Common myeloid progenitor, CD34-positive (primary cell): Measurements from ENCODE around the gene STPG4.

Experiments
- CTCF ChIA-PET: fragments of 350-600 bp; sonication (Branson Sonifier 250); formaldehyde crosslinking; loops from one replicate; lab custom pipeline; 2021; ENCODE audit warnings: antibody characterized with exemption; lab: Charles Lee
- POLR2A ChIA-PET: fragments of 350-600 bp; sonication (Branson Sonifier 250); formaldehyde crosslinking; loops from one replicate; lab custom pipeline; 2021; ENCODE audit warnings: antibody characterized with exemption; lab: Charles Lee
- DNase-seq, 3 donors: peaks; one replicate each; pipeline versions ENCODE4 v3.0.0 to v3.0.0-alpha.2; 2013
- H3K27ac ChIP-seq, 2 experiments: 1 replicate in 1 of 2; 2 replicates in 1 of 2; pipeline ENCODE4 v1.7.0; 2013; ENCODE audit warnings: inconsistent platforms in 2 of 2, low read length in 2 of 2, mild to moderate bottlenecking in 2 of 2, low read depth in 1 of 2, moderate library complexity in 1 of 2; ENCODE audit not compliant: severe bottlenecking in 2 of 2, insufficient read depth in 1 of 2, poor library complexity in 1 of 2
- H3K27me3 ChIP-seq, 5 experiments: replicated peaks in 2 of 5; 1 replicate in 3 of 5; 2 replicates in 2 of 5; pipeline versions ENCODE4 v1.6.1 to v1.7.0; 2013; ENCODE audit warnings: low read length in 4 of 5, mild to moderate bottlenecking in 2 of 5, moderate library complexity in 2 of 5, inconsistent platforms in 1 of 5; ENCODE audit not compliant: insufficient read depth in 5 of 5, control insufficient read depth in 4 of 5
- H3K36me3 ChIP-seq, 4 experiments: 1 replicate in 2 of 4; 2 replicates in 2 of 4; pipeline versions ENCODE4 v1.6.1 to v1.7.0; 2013; ENCODE audit warnings: low read length in 3 of 4, control low read depth in 1 of 4, mild to moderate bottlenecking in 1 of 4; ENCODE audit not compliant: control insufficient read depth in 4 of 4, insufficient read depth in 4 of 4
- H3K4me1 ChIP-seq, 4 experiments: 1 replicate in 3 of 4; 2 replicates in 1 of 4; pipeline versions ENCODE4 v1.6.1 to v1.7.1; 2013; ENCODE audit warnings: low read length in 3 of 4, mild to moderate bottlenecking in 3 of 4, control low read depth in 1 of 4, inconsistent platforms in 1 of 4, moderate library complexity in 1 of 4; ENCODE audit not compliant: control insufficient read depth in 4 of 4, insufficient read depth in 4 of 4; ENCODE audit errors: control extremely low read depth in 1 of 4
- H3K4me3 ChIP-seq, 7 experiments: 1 replicate in 4 of 7; 2 replicates in 3 of 7; pipeline versions ENCODE4 v1.5.1 to v1.7.0; 2013; ENCODE audit warnings: mild to moderate bottlenecking in 7 of 7, low read length in 6 of 7, moderate library complexity in 6 of 7, inconsistent platforms in 2 of 7, low read depth in 2 of 7, control low read depth in 1 of 7; ENCODE audit not compliant: insufficient read depth in 4 of 7, control insufficient read depth in 1 of 7; ENCODE audit errors: extremely low read depth in 1 of 7
- H3K9me3 ChIP-seq, 5 experiments: 1 replicate in 4 of 5; 2 replicates in 1 of 5; pipeline versions ENCODE4 v1.6.1 to v1.7.1; 2013; ENCODE audit warnings: low read length in 4 of 5, mild to moderate bottlenecking in 2 of 5, inconsistent platforms in 1 of 5, low read depth in 1 of 5, moderate library complexity in 1 of 5; ENCODE audit not compliant: control insufficient read depth in 4 of 5, insufficient read depth in 2 of 5; ENCODE audit errors: control extremely low read depth in 1 of 5
- WGBS: methylation state at CpG from one replicate; pipeline ENCODE4 v1.1.5; 2013; ENCODE audit not compliant: insufficient coverage; 5-methylcytosine and 5-hydroxymethylcytosine counted together

STPG4 gene

DNA sequence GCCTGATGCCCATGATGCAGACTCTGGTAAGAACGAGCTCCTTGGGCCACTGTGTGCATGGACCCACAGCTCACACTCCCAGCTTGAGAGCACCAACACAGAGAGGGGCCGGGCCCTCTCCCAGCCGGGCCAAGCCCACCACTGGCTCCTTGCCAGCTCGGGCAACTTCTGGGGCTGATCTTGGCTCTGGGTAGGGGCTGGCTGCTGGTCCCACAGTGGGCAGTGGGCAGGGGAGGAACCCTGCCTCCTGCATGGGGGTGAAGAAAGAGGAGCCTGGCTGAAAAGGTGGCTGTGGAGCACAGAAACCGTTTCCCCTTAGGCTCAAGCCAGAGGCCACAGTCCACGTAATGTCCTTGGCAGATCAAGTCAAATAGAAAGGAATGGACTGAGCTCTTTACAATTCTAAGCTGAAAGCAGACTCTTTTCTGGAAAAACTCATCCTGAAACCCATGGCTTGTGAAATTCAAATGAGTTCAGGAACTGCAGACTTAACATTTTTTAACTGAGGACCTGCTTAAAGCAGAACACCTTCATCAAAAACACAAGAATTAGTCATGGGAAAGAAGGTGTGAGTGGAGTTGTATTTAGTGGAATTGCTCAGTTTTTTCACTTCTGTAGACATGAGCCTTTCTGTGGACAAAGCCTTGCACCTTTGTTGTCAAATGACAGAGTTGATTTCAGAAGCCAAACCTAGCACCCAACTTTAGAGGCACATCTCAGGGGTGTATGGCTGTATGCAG, 104.9 kb downstream of the STPG4 start:
- no peak for DNase-seq
- WGBS, result 100% methylated on average over 3 of the region's 6 CpGs
- H3K27me3 ChIP-seq, result no peaks in the 10 kb centered on the region
- H3K4me1 ChIP-seq, result peaks cover 0 to 2% (median 0%) of the 10 kb centered on the region in 4 experiments
- no peak overlapping the region for H3K27ac ChIP-seq
- ChIA-PET CTCF (interaction anchor here (1.4 to 1.7 kb wide), 2 partner anchors 10 to 273 kb away, joined by 3 to 5 read pairs; no protein-coding TSS in a partner anchor), POLR2A (no interaction called here)
- no peak overlapping the region for H3K4me3 ChIP-seq
- H3K36me3 ChIP-seq, result peaks cover 16 to 92% (median 59%) of the 10 kb centered on the region in 4 experiments
- H3K9me3 ChIP-seq, result no peaks in the 10 kb centered on the region

DNA sequence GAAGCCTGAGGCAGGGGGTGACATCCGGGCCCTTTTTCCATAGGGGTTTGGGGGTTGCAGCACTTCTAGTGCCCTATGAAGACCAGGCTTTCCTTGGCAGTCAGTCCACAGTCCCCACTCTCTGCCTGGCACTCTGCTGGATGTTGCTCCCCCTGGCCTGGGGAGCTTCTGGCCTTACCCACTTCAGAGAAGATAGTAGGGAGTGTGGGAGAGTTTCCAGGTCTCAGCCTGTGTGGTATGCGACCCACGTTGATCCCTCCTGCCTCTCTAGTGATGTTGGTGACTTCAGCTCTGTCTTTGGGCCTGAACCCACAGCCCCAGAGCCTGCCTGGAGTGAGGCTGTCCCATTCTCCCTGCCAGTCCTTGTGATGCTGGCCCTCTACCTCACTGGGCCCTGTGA, 105.6 kb downstream of the STPG4 start:
- Histone ChIP-seq H3K4me3 (no peak overlapping the region), H3K9me3 (no peaks in the 10 kb centered on the region), H3K36me3 (peaks cover 18 to 93% (median 61%) of the 10 kb centered on the region in 4 experiments), H3K27me3 (no peaks in the 10 kb centered on the region), H3K27ac (no peak overlapping the region), H3K4me1 (no peaks in the 10 kb centered on the region)
- 93% methylated on average over 2 of the region's 3 CpGs for WGBS
- ChIA-PET POLR2A (no interaction called here), CTCF (interaction anchor here (1.4 to 1.7 kb wide), 2 partner anchors 9 to 274 kb away, joined by 3 to 5 read pairs; no protein-coding TSS in a partner anchor)
- DNase-seq, result no peak

DNA sequence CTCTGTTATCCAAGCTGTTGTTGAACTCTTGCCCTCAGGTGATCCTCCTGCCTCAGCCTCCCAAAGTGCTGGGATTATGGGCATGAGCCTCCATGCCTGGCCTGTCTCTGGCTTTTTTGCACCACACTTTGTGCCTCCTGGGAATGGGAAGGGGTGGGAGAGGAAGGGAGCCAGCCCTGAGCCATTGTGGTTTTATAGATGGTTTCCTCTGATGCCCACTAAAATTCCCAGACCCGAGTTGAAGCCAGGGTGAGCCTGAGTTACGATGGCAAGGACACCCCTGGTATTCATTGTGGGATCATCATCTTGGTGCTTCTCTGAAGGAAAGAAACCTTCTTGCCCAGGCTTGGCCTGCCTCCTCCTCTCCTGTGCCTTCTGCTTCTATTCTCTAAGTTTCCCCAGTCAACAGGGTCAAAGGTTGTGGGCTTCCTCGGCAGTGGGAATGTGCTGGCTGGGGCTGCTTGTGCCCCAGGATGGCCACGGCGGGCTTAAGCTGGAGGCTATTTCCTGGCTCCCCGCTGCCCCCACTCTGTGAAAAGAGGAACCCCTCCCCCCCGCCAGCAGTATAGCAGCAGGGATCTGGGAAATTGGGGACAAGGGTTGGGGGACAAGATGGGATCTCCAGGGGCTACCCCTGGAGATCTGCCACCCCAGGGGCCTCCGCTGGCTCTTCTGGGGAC, 106.2 kb downstream of the STPG4 start:
- WGBS, result 70% methylated on average over 6 of the region's 8 CpGs
- ChIA-PET CTCF (interaction anchor here (0.8 kb wide), 2 partner anchors 25 to 31 kb away, joined by 3 read pairs; no protein-coding TSS in a partner anchor), POLR2A (interaction anchor here (0.6 kb wide), 1 partner anchor 105 kb away, joined by 8 read pairs; no protein-coding TSS in a partner anchor)
- Histone ChIP-seq H3K27ac (no peak overlapping the region), H3K9me3 (no peaks in the 10 kb centered on the region), H3K27me3 (no peaks in the 10 kb centered on the region), H3K4me3 (no peak overlapping the region), H3K4me1 (no peaks in the 10 kb centered on the region), H3K36me3 (peaks cover 17 to 94% (median 61%) of the 10 kb centered on the region in 4 experiments)
- no peak for DNase-seq

DNA sequence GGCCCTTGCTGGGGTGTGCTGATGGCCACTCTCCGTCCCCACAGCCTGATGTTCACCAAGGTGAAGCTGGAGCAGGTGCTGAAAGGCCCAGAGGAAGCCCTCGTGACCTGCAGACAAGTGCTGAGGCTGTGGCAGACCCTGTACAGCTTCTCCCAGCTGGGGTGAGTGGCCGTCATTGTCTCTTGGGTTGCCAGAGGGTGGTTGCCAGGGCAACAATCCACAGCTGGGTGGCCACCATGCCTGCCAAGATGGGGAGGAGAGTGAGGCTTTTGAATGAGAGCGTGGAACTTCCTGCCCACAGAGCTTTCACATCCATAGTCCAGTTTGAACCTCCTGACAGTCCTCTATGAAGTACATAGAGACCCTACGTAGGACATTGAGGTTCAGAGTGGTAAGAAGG, 108.8 kb downstream of the STPG4 start:
- WGBS, result 90% methylated on average over 4 of the region's 5 CpGs
- CTCF ChIA-PET, result no interaction called here
- H3K4me3 ChIP-seq, result no peak overlapping the region
- H3K36me3 ChIP-seq, result peaks cover 12 to 86% (median 49%) of the 10 kb centered on the region in 4 experiments
- no peaks in the 10 kb centered on the region for H3K27me3 ChIP-seq
- H3K9me3 ChIP-seq, result no peaks in the 10 kb centered on the region
- no peak for DNase-seq
- no peak overlapping the region for H3K27ac ChIP-seq
- POLR2A ChIA-PET, result no interaction called here
- H3K4me1 ChIP-seq, result no peaks in the 10 kb centered on the region

DNA sequence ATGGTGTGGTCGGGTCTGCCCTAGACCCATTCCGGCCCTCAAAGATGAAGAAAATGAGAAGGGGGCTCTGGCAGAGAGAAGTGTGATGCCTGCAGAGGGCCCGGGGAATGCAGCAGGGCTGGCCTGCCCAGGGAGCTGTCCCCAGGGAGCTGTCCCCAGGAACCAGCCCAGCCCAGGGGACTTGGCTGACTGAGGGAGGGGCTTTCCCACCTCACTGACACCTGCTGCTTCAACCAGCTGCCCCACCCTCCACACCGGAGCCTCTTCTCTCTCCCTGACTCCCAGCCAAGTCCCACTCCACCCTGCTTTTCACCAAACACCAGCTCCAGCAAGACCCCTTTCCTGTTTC, 111.2 kb downstream of the STPG4 start:
- POLR2A ChIA-PET, result no interaction called here
- Histone ChIP-seq H3K9me3 (no peaks in the 10 kb centered on the region), H3K27me3 (no peaks in the 10 kb centered on the region), H3K27ac (no peak overlapping the region), H3K36me3 (peaks cover 17 to 82% (median 39%) of the 10 kb centered on the region in 4 experiments), H3K4me3 (no peak overlapping the region), H3K4me1 (peaks cover 0 to 11% (median 8%) of the 10 kb centered on the region in 4 experiments)
- 86% methylated on average over 4 of the region's 4 CpGs for WGBS
- CTCF ChIA-PET, result interaction anchor here (0.5 kb wide), 1 partner anchor 228 kb away, joined by 3 read pairs; no protein-coding TSS in a partner anchor
- no peak for DNase-seq

DNA sequence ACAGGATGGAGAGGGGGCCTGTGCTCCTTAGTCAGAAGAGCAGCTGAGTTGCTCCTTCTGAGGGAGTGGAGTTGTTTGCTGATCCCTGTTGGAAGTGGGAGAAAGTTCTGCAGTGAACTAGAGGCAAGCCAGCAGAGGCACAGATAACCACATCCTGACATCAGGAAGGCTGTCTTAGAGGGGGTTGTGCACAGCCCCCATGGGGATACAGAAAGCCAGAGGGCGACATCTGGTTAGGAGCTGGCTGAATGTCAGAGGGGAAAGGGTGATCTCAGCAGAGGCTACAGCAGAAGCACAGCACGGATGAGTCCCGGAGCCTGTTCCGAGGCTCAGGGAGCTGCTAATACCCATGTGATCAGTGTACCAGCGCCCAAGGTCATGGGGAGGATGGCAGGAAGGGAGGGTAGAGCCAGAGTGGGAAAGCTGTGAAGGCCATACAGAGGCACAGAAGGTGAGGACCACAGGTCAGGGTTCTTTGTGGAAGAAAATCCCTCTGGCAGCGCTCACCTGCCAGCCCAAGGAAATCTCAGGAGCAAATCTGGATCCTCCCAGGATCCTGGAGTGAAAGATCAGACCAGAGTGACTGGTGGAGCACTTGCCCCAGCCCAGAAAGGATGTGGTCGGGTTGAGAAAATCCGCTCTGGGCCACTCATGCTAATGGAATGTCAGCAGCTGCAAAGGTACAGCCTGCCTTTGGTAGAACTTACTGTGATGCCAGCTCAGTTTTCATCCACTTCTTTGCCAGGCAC, 111.8 kb downstream of the STPG4 start:
- H3K27ac ChIP-seq, result no peak overlapping the region
- H3K4me3 ChIP-seq, result no peak overlapping the region
- peaks cover 15 to 81% (median 38%) of the 10 kb centered on the region in 4 experiments for H3K36me3 ChIP-seq
- no peaks in the 10 kb centered on the region for H3K9me3 ChIP-seq
- DNase-seq, result no peak
- POLR2A ChIA-PET, result no interaction called here
- 92% methylated on average over 7 of the region's 8 CpGs for WGBS
- H3K27me3 ChIP-seq, result no peaks in the 10 kb centered on the region
- peaks cover 0 to 14% (median 12%) of the 10 kb centered on the region in 4 experiments for H3K4me1 ChIP-seq
- CTCF ChIA-PET, result interaction anchor here (0.5 kb wide), 1 partner anchor 228 kb away, joined by 3 read pairs; no protein-coding TSS in a partner anchor
